Measurements from ENCODE around the gene SMCO3. TPM values are rescaled to one million over a fixed set of nuclear protein-coding genes. Genes with fewer than 3 reads are reported as not detected.

Gene SMCO3
- polyA plus RNA-seq, 1 of the 3 experiments (the other 2 are of a cell fraction), result 0.03 TPM

DNA sequence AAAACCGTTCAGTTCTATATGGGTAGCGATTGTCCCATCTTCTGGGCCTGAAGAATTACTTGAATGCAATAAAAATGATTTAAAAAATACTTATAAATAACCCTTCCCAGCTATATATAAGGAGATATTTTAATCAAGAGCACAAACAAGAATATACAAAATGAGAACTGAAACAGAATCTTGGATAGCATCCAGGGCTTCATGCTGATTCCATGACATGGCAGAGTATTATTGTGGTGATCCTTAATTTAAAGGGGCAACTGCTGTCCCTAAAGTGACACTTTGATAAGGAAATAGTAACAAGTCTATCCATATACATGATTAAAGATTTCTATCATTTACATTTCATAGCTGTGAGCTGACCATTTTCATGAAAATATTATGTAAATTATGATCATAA is 29.5 kb downstream of the SMCO3 start:
- Histone ChIP-seq H4K20me1 (ENCODE audit: insufficient read depth) (no peaks in the 10 kb centered on the region), H2AFZ (ENCODE audit: low read depth) (no peak overlapping the region), H3K79me2 (ENCODE audit: insufficient read depth) (0 out of 2 replicates have a peak, but pooled peaks cover 4% of the 10 kb centered on the region), H3F3A (replicated peaks; ENCODE audit: insufficient read depth) (peaks cover 4% of the 10 kb centered on the region), H3K9ac (no peak overlapping the region), H3K4me3 (ENCODE audit: low read depth in 2 of 2, low read length in 1 of 2) (no peak overlapping the region), H3K9me2 (no peaks in the 10 kb centered on the region), H3K27me3 (ENCODE audit: insufficient read depth) (no peaks in the 10 kb centered on the region), H3K27ac (ENCODE audit: low read depth in 2 of 2, low read length in 1 of 2) (no peak overlapping the region), H3K4me1 (ENCODE audit: control insufficient read depth in 1 of 2, insufficient read depth in 2 of 2, low read depth in 1 of 2, low read length in 1 of 2) (no peaks in the 10 kb centered on the region; a peak in 1 of 4 replicates), H3K9me3 (no peaks in the 10 kb centered on the region), H3K4me2 (no peak overlapping the region), H3K36me3 (replicated peaks in 1 of 2; ENCODE audit: control insufficient read depth in 1 of 2, insufficient read depth in 2 of 2, low read length in 1 of 2) (peaks cover 43 to 49% of the 10 kb centered on the region in 2 experiments)
- 94% methylated on average over 2 of the region's 2 CpGs for WGBS (ENCODE audit: low lambda C conversion rate)
- CTCF ChIA-PET, result interaction anchor here (0.6 to 1.0 kb wide), 2 partner anchors 14 to 211 kb away, joined by 3 to 4 read pairs; no protein-coding TSS in a partner anchor
- TF ChIP-seq RXRA (IDR thresholded peaks at IDR 0.05; ENCODE audit: borderline replicate concordance, low read depth) (no peak), RCOR1 (IDR thresholded peaks at IDR 0.05; ENCODE audit: low read length) (no peak), FOSL2 (IDR thresholded peaks at IDR 0.05; ENCODE audit: borderline replicate concordance, low read depth) (no peak), TCF12 (IDR thresholded peaks at IDR 0.05) (no peak), GATA2 (CRISPR knock-in tag; IDR thresholded peaks at IDR 0.05) (no peak), NRF1 (IDR thresholded peaks at IDR 0.05; ENCODE audit: low read depth, low read length) (no peak), CHD2 (IDR thresholded peaks at IDR 0.05; ENCODE audit: low read length, partially characterized antibody) (no peak), IRF3 (IDR thresholded peaks at IDR 0.05; ENCODE audit: low read depth, low read length) (no peak), EZH2phosphoT487 (IDR thresholded peaks at IDR 0.05; ENCODE audit: borderline replicate concordance, low read depth) (no peak), GABPA (IDR thresholded peaks at IDR 0.05; ENCODE audit: low read depth) (no peak), TEAD4 (IDR thresholded peaks at IDR 0.05; ENCODE audit: borderline replicate concordance, insufficient read depth) (no peak), ELF1 (IDR thresholded peaks at IDR 0.05) (no peak)
- TF ChIP-seq, protein P1, sequence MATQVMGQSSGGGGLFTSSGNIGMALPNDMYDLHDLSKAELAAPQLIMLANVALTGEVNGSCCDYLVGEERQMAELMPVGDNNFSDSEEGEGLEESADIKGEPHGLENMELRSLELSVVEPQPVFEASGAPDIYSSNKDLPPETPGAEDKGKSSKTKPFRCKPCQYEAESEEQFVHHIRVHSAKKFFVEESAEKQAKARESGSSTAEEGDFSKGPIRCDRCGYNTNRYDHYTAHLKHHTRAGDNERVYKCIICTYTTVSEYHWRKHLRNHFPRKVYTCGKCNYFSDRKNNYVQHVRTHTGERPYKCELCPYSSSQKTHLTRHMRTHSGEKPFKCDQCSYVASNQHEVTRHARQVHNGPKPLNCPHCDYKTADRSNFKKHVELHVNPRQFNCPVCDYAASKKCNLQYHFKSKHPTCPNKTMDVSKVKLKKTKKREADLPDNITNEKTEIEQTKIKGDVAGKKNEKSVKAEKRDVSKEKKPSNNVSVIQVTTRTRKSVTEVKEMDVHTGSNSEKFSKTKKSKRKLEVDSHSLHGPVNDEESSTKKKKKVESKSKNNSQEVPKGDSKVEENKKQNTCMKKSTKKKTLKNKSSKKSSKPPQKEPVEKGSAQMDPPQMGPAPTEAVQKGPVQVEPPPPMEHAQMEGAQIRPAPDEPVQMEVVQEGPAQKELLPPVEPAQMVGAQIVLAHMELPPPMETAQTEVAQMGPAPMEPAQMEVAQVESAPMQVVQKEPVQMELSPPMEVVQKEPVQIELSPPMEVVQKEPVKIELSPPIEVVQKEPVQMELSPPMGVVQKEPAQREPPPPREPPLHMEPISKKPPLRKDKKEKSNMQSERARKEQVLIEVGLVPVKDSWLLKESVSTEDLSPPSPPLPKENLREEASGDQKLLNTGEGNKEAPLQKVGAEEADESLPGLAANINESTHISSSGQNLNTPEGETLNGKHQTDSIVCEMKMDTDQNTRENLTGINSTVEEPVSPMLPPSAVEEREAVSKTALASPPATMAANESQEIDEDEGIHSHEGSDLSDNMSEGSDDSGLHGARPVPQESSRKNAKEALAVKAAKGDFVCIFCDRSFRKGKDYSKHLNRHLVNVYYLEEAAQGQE (IDR thresholded peaks at IDR 0.05; ENCODE audit: low read depth, low read length), result no peak
- POLR2A ChIA-PET, result no interaction called here
- DNase-seq, result no peak

GRCh38 chr12:14782756-14783155 is 31.2 kb downstream of the SMCO3 start:
- TF ChIP-seq NRF1 (IDR thresholded peaks at IDR 0.05; ENCODE audit: low read depth, low read length), result no peak
- Histone ChIP-seq H3K9ac (no peak overlapping the region), H3K9me3 (no peaks in the 10 kb centered on the region), H3K4me3 (ENCODE audit: low read depth in 2 of 2, low read length in 1 of 2) (no peak overlapping the region), H3K27me3 (ENCODE audit: insufficient read depth) (no peaks in the 10 kb centered on the region), H4K20me1 (ENCODE audit: insufficient read depth) (no peaks in the 10 kb centered on the region), H3K79me2 (ENCODE audit: insufficient read depth) (no peaks in the 10 kb centered on the region), H3F3A (replicated peaks; ENCODE audit: insufficient read depth) (peaks cover 4% of the 10 kb centered on the region), H3K27ac (ENCODE audit: low read depth in 2 of 2, low read length in 1 of 2) (no peak overlapping the region), H3K4me2 (no peak overlapping the region), H3K36me3 (replicated peaks in 1 of 2; ENCODE audit: control insufficient read depth in 1 of 2, insufficient read depth in 2 of 2, low read length in 1 of 2) (peaks cover 29 to 33% of the 10 kb centered on the region in 2 experiments), H2AFZ (ENCODE audit: low read depth) (no peak overlapping the region), H3K9me2 (no peaks in the 10 kb centered on the region), H3K4me1 (ENCODE audit: control insufficient read depth in 1 of 2, insufficient read depth in 2 of 2, low read depth in 1 of 2, low read length in 1 of 2) (no peaks in the 10 kb centered on the region; a peak in 1 of 4 replicates)
- CTCF ChIA-PET, result interaction anchor here (1.4 to 2.7 kb wide), 2 partner anchors 13 to 20 kb away, joined by 4 to 16 read pairs; partner anchors contain the start of genes C12orf60 and WBP11
- POLR2A ChIA-PET, result no interaction called here
- DNase-seq, result no peak

All from SK-N-SH (cell line).